Breast epithelium (tissue), 3 donors: ENCODE measurements around the gene ADAM12.

ENCODE experiments used
- POLR2A ChIP-seq: fragments of 450-650 bp; IDR thresholded peaks from one replicate; pipeline ENCODE4 v1.6.1; 2016; ENCODE audit warnings: antibody characterized with exemption, mild to moderate bottlenecking, moderate library complexity
- POLR2AphosphoS5 ChIP-seq, 3 donors: sonication (generic); formaldehyde crosslinking; IDR thresholded peaks; one replicate each; pipeline ENCODE4 v1.6.1; 2017; ENCODE audit warnings: antibody characterized with exemption in 3 of 3
- TF ChIP-seq, protein P1 (sequence below), 3 donors: fragments of 450-650 bp; IDR thresholded peaks; one replicate each; pipeline ENCODE4 v1.5.1; 2016 to 2017; ENCODE audit warnings: antibody characterized with exemption in 3 of 3, mild to moderate bottlenecking in 3 of 3, moderate library complexity in 3 of 3

DNA sequence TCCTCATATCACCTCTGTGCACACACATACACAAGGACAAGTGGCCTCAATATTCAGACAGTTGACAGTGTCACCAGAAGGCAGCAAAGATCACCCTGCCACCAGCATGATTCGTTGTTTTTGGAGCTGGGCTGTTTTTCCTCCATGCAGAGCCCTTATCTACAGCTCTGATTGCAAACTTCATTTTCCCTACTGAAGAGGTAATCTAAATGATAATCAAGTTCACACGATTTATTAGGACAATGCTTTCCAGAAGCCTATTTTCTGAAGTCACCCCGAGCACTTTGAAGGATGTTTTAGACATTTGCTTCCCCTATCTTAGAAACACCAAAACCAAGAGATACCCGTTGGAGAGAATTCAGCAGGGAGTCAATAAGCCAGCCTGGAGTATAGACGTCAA is 46.0 kb upstream of the ADAM12 start:
- TF ChIP-seq POLR2A, result no peak
- TF ChIP-seq, protein P1, sequence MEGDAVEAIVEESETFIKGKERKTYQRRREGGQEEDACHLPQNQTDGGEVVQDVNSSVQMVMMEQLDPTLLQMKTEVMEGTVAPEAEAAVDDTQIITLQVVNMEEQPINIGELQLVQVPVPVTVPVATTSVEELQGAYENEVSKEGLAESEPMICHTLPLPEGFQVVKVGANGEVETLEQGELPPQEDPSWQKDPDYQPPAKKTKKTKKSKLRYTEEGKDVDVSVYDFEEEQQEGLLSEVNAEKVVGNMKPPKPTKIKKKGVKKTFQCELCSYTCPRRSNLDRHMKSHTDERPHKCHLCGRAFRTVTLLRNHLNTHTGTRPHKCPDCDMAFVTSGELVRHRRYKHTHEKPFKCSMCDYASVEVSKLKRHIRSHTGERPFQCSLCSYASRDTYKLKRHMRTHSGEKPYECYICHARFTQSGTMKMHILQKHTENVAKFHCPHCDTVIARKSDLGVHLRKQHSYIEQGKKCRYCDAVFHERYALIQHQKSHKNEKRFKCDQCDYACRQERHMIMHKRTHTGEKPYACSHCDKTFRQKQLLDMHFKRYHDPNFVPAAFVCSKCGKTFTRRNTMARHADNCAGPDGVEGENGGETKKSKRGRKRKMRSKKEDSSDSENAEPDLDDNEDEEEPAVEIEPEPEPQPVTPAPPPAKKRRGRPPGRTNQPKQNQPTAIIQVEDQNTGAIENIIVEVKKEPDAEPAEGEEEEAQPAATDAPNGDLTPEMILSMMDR (IDR thresholded peaks at IDR 0.05), result no peak
- TF ChIP-seq POLR2AphosphoS5 (IDR thresholded peaks at IDR 0.05), result no peak
